NK-92 (cell line): Measurements from ENCODE around the gene ATP2C1.
"Not testable (repeated sequence)": the region's sequence is repeated elsewhere in the genome, so short reads cannot be mapped to it uniquely, and the experiment has no call there.

ENCODE experiments used
- DNase-seq: peaks from one replicate; lab custom pipeline; 2025; ENCODE audit not compliant: unreplicated experiment; lab: John Stamatoyannopoulos, UW

ATP2C1 gene

GRCh38 chr3:130893376-130894129 lies at the start of gene ATP2C1:
Gene ATP2C1, plus strand, starts transcription at chr3:130894084. Its CDS starts 686 bp downstream, at chr3:130894770.
- DNase-seq: peak; percentile 27

- DNase-seq: no peak
These were observed 49.4 kb upstream of the ATP2C1 start for GRCh38 chr3:130844462-130844861.

GRCh38 chr3:130846181-130846580 lies 47.7 kb upstream of the ATP2C1 start:
- DNase-seq: no peak

GRCh38 chr3:130849091-130849552 lies 44.8 kb upstream of the ATP2C1 start:
- no peak for DNase-seq

- DNase-seq: no peak
These were observed 43.7 kb upstream of the ATP2C1 start for GRCh38 chr3:130850044-130850797.

GRCh38 chr3:130850843-130851242 lies 43.0 kb upstream of the ATP2C1 start:
- DNase-seq: no peak

GRCh38 chr3:130851277-130851676 lies 42.6 kb upstream of the ATP2C1 start:
- no peak for DNase-seq

- DNase-seq: no peak
These were observed 40.3 kb upstream of the ATP2C1 start for GRCh38 chr3:130853581-130853980.

GRCh38 chr3:130854208-130854864 lies 39.5 kb upstream of the ATP2C1 start:
- DNase-seq: no peak

GRCh38 chr3:130857336-130858026 lies 36.4 kb upstream of the ATP2C1 start:
- no peak for DNase-seq

GRCh38 chr3:130862130-130862529 lies 31.8 kb upstream of the ATP2C1 start:
- DNase-seq: not testable (repeated sequence)

GRCh38 chr3:130865489-130865888 lies 28.4 kb upstream of the ATP2C1 start:
- DNase-seq: no peak

- no peak for DNase-seq
These were observed 27.6 kb upstream of the ATP2C1 start for GRCh38 chr3:130866327-130866726.

- no peak for DNase-seq
These were observed 23.5 kb upstream of the ATP2C1 start for GRCh38 chr3:130870423-130870822.

GRCh38 chr3:130876594-130876993 lies 17.3 kb upstream of the ATP2C1 start:
- no peak for DNase-seq

GRCh38 chr3:130878464-130878863 lies 15.4 kb upstream of the ATP2C1 start:
- DNase-seq: no peak

GRCh38 chr3:130889416-130889946 lies 4.4 kb upstream of the ATP2C1 start:
- no peak for DNase-seq

GRCh38 chr3:130892759-130893375 lies 1.0 kb upstream of the ATP2C1 start:
- peak; percentile 29 for DNase-seq

- DNase-seq: no peak
These were observed 474 bp downstream of the ATP2C1 start for GRCh38 chr3:130894130-130894985.

- no peak for DNase-seq
These were observed 1.0 kb downstream of the ATP2C1 start for GRCh38 chr3:130894986-130895280.
